K562 (cell line): ENCODE measurements around the gene NODAL. TPM values are rescaled to one million over a fixed set of nuclear protein-coding genes. Genes with fewer than 3 reads are reported as not detected.

ENCODE experiments used
- EHMT2 ChIP-seq: fragments of 450-650 bp; IDR thresholded peaks from 2 replicates; pipeline ENCODE4 v1.6.1; 2018; ENCODE audit warnings: antibody characterized with exemption
- HDGF ChIP-seq: fragments of 450-650 bp; IDR thresholded peaks from 2 replicates; pipeline ENCODE4 v1.6.1; 2016
- HOXB6 ChIP-seq: fragments of 250-450 bp; sonication (Bioruptor Pico); IDR thresholded peaks from 2 replicates; pipeline ENCODE4 v1.5.1; 2022; ENCODE audit warnings: mild to moderate bottlenecking, borderline replicate concordance
- HSF4 ChIP-seq: fragments of 250-450 bp; sonication (Bioruptor Pico); IDR thresholded peaks from 2 replicates; pipeline ENCODE4 v2.1.2; 2022; ENCODE audit warnings: mild to moderate bottlenecking, moderate library complexity, borderline replicate concordance
- NCOA4 ChIP-seq: fragments of 450-650 bp; IDR thresholded peaks from 2 replicates; pipeline ENCODE4 v1.6.1; 2018; ENCODE audit warnings: mild to moderate bottlenecking; ENCODE audit not compliant: partially characterized antibody
- POLR2AphosphoS2 ChIP-seq: IDR thresholded peaks from 2 replicates; pipeline ENCODE4 v1.6.1; 2012; ENCODE audit warnings: low read length, improper control_type of control experiment
- RBM25 ChIP-seq: fragments of 200-400 bp; formaldehyde crosslinking; IDR thresholded peaks from 2 replicates; pipeline ENCODE4 v1.6.1; 2018; ENCODE audit warnings: low read length, low read depth, moderate library complexity; ENCODE audit not compliant: severe bottlenecking
- TAF7 ChIP-seq: fragments of 450-650 bp; IDR thresholded peaks from 2 replicates; pipeline ENCODE4 v1.6.1; 2016; ENCODE audit warnings: missing genetic modification characterization, missing compliant biosample characterization
- USF1 ChIP-seq: sonication (generic); formaldehyde crosslinking; IDR thresholded peaks from 2 replicates; pipeline ENCODE4 v1.9.0; 2022; ENCODE audit warnings: mild to moderate bottlenecking, missing genetic modification reagents
- ZBTB34 ChIP-seq: fragments of 250-450 bp; sonication (Bioruptor Pico); IDR thresholded peaks from 2 replicates; pipeline ENCODE4 v1.8.0; 2021; ENCODE audit warnings: mild to moderate bottlenecking, moderate library complexity
- polyA plus RNA-seq, 8 experiments: library from polyadenylated mRNA; depleted of rRNA in 4 of 8; stranded (reverse) in 5 of 8; unstranded in 3 of 8; fragments of >200 nt; fragmentation: Nextera tagmentation in 2 of 8; fragmentation: Illumina TruSeq in 1 of 8; extraction: Ambion mirVana in 2 of 8; extraction: Trizol in 1 of 8; gene quantifications; 2 replicates each; pipeline versions ENCODE4 v1.2.1 to v1.2.3, GENCODE V29; 2011 to 2014; ENCODE audit warnings: inconsistent platforms in 1 of 8, missing spikeins in 1 of 8
- total RNA-seq, 7 experiments: library from RNA; depleted of rRNA in 6 of 7; stranded (reverse); fragments of >200 nt in 6 of 7; fragmentation: Illumina TruSeq in 2 of 7; extraction: Trizol in 2 of 7; gene quantifications; 2 replicates each; pipeline versions ENCODE4 v1.2.1 to v1.2.3, GENCODE V29; 2011 to 2021; ENCODE audit warnings: low replicate concordance in 1 of 7

Gene NODAL
- total and polyA plus RNA-seq, 9 of the 15 experiments (the other 6 are each of a cell fraction or from before 2014, with no cell fraction given): not detected

- TF ChIP-seq ZBTB34 (CRISPR knock-in tag) (no peak), USF1 (CRISPR knock-in tag) (no peak), HOXB6 (CRISPR knock-in tag) (no peak), POLR2AphosphoS2 (no peak), RBM25 (no peak), EHMT2 (no peak), HDGF (no peak), HSF4 (no peak), NCOA4 (no peak), TAF7 (tag) (no peak)
These were observed 20.2 kb upstream of the NODAL start (continued) for GRCh38 chr10:70461397-70462348.
